NCI-H82 (cell line): ENCODE measurements around the gene NSG1.

ENCODE experiments used
- DNase-seq: peaks from one replicate; lab custom pipeline; 2025; lab: John Stamatoyannopoulos, UW

The NSG1 gene

DNA sequence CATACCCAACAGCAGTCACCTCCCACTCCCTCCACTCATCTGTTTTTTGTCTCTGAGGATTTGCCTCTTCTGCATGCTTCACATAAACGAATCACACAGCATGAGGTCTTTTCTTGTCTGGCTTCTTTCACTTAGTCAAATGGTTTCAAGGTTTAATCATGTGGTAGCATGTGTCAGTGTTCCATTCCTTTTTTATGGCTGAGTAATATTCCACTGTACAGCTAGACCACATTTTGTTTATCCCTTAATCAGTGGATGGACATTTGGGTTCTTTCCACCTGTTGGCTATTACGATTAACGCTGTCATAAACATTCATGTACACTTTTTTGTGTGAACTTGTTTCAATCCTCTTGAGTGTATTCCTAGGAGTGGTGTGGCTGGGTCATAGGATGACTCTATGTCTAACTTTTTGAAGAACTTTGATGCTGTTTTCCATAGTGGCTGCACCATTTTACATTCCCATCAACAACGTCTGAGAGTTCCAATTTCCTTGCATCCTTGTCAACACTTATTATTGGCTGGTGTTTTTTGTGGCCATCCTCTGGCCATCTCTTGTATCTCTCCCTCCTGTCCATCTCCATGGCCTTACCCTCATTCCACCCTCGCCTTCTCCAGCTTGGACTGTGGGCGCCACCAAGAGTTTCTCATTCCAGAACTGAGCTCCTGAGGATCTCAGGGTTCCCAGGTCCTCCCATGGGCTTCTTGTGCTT lies 12.4 kb upstream of the NSG1 start:
- DNase-seq, result no peak

DNA sequence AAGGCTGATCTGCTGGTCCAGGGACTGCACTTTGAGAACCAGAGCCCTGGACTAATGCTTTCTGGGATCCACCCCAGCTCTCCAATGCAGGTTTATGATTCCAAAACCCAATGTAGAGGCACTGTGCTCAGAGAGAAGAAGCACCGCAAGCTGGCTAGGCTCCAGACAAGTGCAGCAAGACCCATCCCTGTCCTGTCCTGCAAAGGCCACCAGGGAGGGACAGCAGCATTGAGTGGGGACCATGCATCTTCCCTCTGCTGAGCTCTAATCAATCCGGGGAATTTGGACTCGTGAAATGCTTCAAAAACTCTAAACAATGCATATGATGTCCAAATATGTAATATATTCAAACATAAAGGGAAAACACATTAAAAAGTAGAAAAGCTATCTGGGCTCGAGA lies 10.8 kb upstream of the NSG1 start:
- DNase-seq, result no peak

DNA sequence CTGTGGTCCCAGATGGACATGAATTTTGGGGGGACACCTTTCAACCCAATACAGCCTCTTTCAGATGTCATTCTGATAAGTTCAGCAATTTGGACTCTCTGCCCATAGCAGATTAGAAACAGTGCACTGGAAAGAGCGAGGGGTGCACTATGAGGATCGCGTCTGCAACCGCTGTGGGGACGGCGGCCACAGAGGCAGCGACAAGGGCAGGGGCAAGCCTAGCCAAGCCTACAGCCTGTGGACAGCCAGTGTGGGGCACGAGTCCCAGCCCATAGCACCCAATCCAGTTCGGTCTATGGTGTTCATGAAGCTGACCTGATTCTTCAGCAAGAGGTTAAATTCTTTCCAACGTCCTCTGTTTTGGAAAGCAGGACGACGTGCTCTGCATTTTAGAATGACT lies 9.7 kb upstream of the NSG1 start:
- DNase-seq, result no peak

GRCh38 chr4:4377732-4378460 lies 9.0 kb upstream of the NSG1 start:
- no peak for DNase-seq

DNA sequence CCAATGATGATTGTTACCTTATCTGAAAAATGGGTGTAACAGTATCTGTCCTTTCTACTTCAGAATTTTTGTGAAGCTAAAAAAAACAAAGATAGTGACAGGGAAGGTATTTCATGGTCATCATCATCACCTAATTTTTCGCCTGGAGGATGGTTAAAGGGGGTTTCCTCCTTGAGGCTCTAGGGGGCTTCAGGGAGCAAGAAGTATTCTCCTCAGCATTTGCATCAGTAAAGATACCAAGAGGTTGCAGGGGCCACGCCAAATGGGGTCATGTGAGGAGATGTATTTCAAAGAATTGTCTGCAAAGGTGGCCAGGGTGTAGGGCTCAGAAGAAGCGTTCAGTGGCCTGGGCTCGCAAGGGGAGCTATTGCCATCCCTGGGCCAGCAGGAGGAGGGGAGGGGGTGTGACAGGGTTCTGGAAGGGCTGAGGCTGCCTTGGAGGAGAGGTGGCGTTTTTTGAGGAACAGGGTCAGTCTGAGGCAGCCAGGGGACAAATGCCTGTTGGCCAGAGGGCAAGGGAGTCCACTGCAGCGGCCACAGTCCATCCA lies 7.3 kb upstream of the NSG1 start:
- no peak for DNase-seq

DNA sequence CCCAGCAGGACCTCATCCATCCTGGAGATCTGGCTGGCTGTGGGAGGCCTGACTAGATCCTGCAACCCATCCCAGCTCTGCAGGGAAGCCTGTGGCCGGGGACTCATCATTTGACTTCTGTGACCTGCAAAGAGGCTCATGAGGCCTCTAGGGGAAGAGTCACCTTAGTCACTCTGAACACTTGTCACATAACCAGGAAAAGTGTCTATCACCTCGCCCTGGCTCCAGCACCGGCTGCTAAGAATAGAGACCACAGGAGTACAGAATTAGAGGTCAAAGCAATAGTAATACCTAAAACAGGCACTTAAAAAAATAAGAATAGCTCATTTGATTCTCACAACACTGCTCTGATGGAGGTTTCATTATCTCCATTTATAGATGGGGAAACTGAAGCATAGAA lies 3.8 kb upstream of the NSG1 start:
- DNase-seq, result no peak

DNA sequence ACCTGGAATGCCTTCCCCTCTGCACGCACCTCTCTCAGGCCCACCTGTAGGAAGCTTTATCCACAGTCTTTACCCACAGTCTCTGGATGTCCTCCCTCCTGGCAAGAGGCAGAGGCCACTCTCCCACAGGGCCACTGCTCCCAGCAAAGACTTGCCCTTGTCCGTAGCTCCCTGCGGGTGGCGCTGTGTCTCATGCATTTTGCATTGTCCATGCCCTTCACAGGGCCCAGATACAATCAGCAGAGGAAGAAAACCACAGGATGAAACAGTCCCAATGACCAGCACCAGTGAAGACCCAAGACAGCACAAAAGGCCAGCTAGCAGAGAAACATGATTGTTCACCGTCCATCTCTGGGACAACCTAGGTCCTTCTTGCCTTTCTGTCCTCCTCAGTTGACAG lies 2.1 kb upstream of the NSG1 start:
- DNase-seq, result peak; percentile 79

GRCh38 chr4:4385729-4386295 lies 1.1 kb upstream of the NSG1 start:
- DNase-seq, result peak; percentile 9

DNA sequence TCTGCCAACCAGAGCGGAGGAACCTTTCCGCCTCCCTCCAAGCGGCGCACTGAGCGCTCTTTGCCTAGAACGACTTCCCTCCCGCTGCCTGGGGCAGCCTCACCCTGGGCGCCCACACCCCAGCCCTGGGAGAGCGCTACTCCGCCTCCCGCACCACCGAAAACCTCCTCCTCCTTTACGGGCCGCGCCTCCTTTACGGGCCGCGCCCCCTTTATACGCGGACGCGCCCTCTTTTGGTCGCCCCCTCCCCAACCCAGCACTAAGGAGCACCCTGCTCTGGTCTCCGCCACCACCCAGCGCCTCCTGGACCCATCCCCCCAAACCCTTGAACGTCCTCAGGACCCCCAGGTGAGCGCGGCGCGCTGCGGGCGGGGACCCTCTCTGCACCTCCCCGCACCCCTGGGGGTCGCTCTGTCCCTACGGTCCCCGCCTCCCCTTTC lies 586 bp upstream of the NSG1 start:
- peak; percentile 70 for DNase-seq

- DNase-seq, result peak; percentile 39
Measured at GRCh38 chr4:4387531-4388310, 819 bp downstream of the NSG1 start.

DNA sequence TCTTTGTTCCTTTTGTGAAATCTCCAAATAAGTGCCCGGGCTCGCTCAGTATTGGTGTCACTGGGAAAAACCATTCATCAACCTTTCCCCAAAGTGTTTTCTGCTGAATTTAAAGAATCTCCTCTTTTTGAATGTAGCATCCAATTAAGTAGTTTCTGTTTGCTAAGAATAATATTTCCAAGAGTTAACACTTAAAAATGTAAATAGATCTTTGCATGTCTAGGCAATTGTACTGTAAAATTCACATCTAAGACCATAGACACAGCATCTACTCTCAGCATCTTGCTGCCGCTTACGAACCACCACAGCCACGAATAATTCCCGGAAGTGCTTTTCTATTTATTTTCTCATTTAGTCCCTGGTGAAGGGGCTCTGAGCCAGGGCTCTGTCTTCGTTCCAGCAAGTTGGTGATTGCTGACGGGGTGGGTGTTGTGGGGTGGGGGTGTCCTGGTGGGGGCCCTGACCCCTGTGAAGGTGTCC lies 1.4 kb downstream of the NSG1 start:
- DNase-seq, result no peak

- no peak for DNase-seq
Measured at GRCh38 chr4:4388836-4389575, 2.1 kb downstream of the NSG1 start.

DNA sequence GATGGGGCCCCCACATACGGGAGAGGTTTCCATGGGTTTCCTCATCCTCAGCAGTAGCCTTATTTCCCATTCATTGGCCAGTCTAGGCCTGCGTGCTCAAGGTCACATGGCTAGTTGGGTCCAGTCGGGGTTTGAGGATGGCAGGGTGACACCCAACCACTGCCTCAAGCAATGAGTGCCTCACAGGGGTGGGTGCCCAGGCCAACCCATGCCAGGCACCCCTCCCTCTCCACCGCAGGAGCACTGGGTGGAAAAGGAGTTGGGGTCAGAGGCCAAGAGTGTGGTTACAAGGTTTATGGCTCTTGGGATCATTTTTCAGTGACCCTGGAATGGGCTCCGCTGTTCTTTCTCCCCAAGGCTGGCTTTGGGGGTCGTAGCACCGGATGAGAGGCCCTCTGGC lies 3.1 kb downstream of the NSG1 start:
- no peak for DNase-seq

- no peak for DNase-seq
Measured at GRCh38 chr4:4390515-4391240, 3.8 kb downstream of the NSG1 start.

GRCh38 chr4:4391866-4392265 lies 5.0 kb downstream of the NSG1 start:
- no peak for DNase-seq

DNA sequence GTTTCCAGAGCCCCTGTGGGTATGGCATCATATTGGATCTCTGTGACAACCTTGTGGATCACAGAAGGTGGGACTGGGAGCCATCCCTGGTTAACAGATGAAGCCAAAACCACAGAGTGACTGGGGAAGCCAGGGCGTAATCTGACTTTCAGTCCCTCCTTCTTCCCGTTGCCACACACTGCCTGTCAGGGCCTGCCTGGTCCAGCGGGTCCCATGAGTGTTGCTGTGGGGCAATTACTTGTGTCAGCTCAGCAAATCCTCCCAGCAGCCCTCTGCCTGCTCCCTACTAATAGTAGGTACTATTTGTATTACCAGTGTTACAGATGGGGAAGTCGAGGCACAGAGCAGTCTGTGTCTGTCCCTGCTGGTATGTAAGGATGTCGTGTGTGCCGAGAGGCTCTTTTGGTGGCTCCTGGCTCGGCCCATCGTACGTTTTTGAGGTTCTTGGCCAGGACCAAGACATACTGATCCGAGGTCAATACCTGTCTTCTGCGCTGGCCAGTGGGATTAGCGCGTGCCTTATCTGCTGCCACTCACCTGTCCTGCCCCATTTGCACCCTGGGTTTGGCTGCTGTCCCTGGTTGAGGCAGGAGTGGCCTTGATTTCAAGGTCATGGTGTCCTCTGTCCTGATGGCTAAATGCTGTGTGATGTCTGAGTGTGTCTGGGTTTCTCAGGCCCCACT lies 5.7 kb downstream of the NSG1 start:
- no peak for DNase-seq

GRCh38 chr4:4394644-4395043 lies 7.7 kb downstream of the NSG1 start:
- no peak for DNase-seq

GRCh38 chr4:4395371-4395770 lies 8.5 kb downstream of the NSG1 start:
- no peak for DNase-seq

DNA sequence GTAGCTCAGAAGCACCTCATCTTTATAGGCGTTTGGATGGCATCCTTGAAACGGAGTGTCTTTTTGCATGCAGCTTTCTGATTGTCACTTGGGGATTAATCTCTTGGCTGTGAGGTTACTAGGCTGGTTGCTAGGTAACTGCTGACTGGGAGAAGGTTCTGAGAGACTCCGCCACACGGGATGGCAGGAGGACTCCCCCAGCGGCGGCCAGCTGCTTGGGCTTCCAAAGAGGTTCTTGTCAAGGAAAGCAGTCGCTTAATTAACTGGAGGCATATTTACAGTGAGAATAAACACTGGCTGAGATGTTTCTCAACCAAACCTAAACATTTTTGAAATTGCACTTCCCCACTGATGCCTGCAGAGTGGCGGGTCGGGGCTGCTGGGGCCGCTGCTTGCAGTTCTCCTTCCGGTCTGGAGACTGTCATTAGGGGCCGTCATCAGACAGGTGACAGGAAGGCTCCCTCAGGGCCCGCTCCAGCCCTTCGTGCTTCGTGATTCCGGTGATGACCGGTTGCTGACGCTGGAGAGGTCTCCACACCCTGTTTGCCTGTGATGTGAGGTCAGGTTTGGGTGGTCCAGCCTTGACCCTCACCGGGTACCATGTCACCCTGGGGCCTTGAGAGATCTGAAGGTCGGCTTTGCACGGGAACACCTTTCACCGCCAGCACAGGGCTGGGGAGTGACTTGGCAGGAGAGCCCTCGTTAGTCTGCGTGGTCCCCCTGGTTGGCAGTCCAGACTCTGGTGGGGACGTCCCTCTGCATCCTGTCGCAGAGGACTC lies 9.1 kb downstream of the NSG1 start:
- peak; percentile 92 for DNase-seq
